T-helper 17 cell (primary cell): ENCODE data around the gene BCAR3. TPM values are rescaled to one million over a fixed set of nuclear protein-coding genes. Genes with fewer than 3 reads are reported as not detected.

ENCODE experiments used
- ATAC-seq: fragments of 150-1000 bp; cut with Tn5 transposase; 2 replicates; pipeline ENCODE4 v1.10.0; 2021; ENCODE audit warnings: mild to moderate bottlenecking, moderate library complexity
- DNase-seq, 3 donors: peaks; one replicate each; pipeline versions ENCODE4 v3.0.0 to v3.0.0-alpha.2; 2020 to 2021
- H3K9me3 ChIP-seq: one replicate; pipeline ENCODE4 v1.7.0; 2013; ENCODE audit warnings: low read length, mild to moderate bottlenecking; ENCODE audit not compliant: control insufficient read depth, poor library complexity, severe bottlenecking
- H3K27ac Mint-ChIP-seq: one replicate; pipeline ENCODE4 v1.8.0; 2022; ENCODE audit warnings: mild to moderate bottlenecking, moderate library complexity, mixed read lengths
- H3K27me3 Mint-ChIP-seq: one replicate; pipeline ENCODE4 v1.8.0; 2022; ENCODE audit warnings: mixed read lengths
- H3K36me3 Mint-ChIP-seq: one replicate; pipeline ENCODE4 v1.8.0; 2022; ENCODE audit warnings: low read depth, mixed read lengths
- H3K4me1 Mint-ChIP-seq: one replicate; pipeline ENCODE4 v1.8.0; 2022; ENCODE audit warnings: mild to moderate bottlenecking, mixed read lengths
- H3K4me3 Mint-ChIP-seq: one replicate; pipeline ENCODE4 v1.8.0; 2022; ENCODE audit warnings: mild to moderate bottlenecking, moderate library complexity, mixed read lengths
- total RNA-seq, 4 donors: library from RNA in 2 of 4; stranded (reverse) in 2 of 4; gene quantifications; one replicate each; pipeline ENCODE4 v1.2.3 and lab custom pipeline; 2022 to 2026

Gene BCAR3
- total RNA-seq (1 to 10 TPM in 1 of 2 donors, under 1 TPM in 1; 0.87 to 1.0 TPM), total RNA-seq (lab: John Stamatoyannopoulos, UW) (1.5 to 1.7 reads per million in 2 donors)

- H3K27ac Mint-ChIP-seq: no peak within 1 kb of the TSS
- no peak for DNase-seq
- peak within 1 kb of the TSS; percentile 91 for H3K4me3 Mint-ChIP-seq
- H3K4me1 Mint-ChIP-seq: peaks cover 9% of the 10 kb centered on the region
- peaks cover 8% of the 10 kb centered on the region for H3K36me3 Mint-ChIP-seq
- H3K27me3 Mint-ChIP-seq: peaks cover 59% of the 10 kb centered on the region
- H3K9me3 ChIP-seq: no peaks in the 10 kb centered on the region
- ATAC-seq: peak; percentile 56
Measured at GRCh38 chr1:93681101-93681988, at the start of gene BCAR3. TSS of gene BCAR3 (minus strand) at chr1:93681837. CDS start at chr1:93674930, 6,907 bp downstream.

DNA sequence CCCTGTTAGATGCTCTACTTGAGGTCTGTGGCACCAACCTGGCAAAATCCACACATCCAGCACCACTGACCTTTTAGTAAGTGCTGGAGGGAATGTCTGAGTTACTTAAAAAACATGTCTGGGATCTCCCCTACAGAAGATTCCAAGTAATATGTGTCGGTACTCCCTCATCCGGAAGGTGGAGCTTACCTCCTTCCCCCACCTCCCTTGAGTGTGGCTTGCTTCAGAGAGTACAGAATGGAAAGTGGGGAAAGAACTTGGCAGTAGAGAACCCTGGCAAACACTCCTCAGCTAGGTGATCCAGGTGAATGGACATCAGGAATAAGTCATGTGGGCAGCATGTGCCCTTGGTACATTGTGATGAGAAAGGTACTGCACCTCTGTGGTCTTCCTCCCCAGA lies 49.0 kb upstream of the BCAR3 start:
- no peak overlapping the region for H3K4me3 Mint-ChIP-seq
- DNase-seq: no peak
- no peak overlapping the region for H3K27ac Mint-ChIP-seq
- H3K9me3 ChIP-seq: no peaks in the 10 kb centered on the region
- no peak for ATAC-seq
- peaks cover 5% of the 10 kb centered on the region for H3K4me1 Mint-ChIP-seq
- peaks cover 4% of the 10 kb centered on the region for H3K36me3 Mint-ChIP-seq
- H3K27me3 Mint-ChIP-seq: peaks cover 8% of the 10 kb centered on the region

DNA sequence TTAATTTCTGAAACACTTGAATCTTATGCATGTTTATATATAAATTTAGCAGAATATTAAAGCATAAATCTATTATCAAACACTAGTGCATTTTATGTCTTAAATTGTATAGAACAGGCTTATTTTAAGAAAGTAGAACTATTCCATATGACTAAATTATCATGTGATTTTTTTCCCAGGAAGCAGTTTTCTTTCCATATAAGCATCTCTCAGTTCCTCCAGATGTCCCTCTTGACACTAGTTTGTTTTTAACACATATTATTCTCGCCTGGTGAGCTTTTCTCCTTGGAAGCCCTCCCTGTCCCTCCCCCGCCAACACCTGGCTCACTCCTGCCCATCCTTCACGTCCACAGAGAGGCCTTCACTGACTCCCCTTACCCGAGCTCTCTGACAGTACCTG lies 48.3 kb upstream of the BCAR3 start:
- H3K4me1 Mint-ChIP-seq: peaks cover 5% of the 10 kb centered on the region
- ATAC-seq (no peak), DNase-seq (no peak)
- H3K36me3 Mint-ChIP-seq: peaks cover 4% of the 10 kb centered on the region
- H3K27ac Mint-ChIP-seq: no peak overlapping the region
- H3K4me3 Mint-ChIP-seq: no peak overlapping the region
- H3K9me3 ChIP-seq: no peaks in the 10 kb centered on the region
- peaks cover 8% of the 10 kb centered on the region for H3K27me3 Mint-ChIP-seq

DNA sequence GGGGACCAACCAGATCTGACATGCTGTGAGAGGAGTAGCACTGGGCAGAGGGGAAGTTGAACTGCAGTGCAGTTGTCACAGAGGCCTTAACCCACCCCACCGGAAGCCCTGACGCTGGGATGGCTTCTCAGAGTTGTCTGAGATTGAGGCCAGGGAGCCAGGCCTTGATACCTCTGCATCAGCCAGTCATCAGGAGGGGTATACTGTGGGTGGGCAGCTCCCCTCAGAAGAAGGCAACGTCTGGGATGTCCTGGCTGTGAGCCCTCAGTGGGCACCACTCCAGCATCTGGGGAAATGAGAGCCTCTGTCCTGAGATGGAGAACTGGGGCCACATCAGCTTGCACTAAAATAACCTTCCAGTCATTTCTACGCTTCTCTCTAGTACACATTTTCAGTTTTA lies 47.9 kb upstream of the BCAR3 start:
- H3K27me3 Mint-ChIP-seq: peaks cover 8% of the 10 kb centered on the region
- peaks cover 5% of the 10 kb centered on the region for H3K4me1 Mint-ChIP-seq
- no peaks in the 10 kb centered on the region for H3K9me3 ChIP-seq
- H3K27ac Mint-ChIP-seq: no peak overlapping the region
- H3K4me3 Mint-ChIP-seq: no peak overlapping the region
- DNase-seq (no peak), ATAC-seq (no peak)
- peaks cover 4% of the 10 kb centered on the region for H3K36me3 Mint-ChIP-seq

GRCh38 chr1:93728480-93729131 lies 47.0 kb upstream of the BCAR3 start:
- Mint-ChIP-seq H3K27me3 (peaks cover 8% of the 10 kb centered on the region), H3K4me3 (no peak overlapping the region), H3K27ac (no peak overlapping the region), H3K36me3 (peaks cover 4% of the 10 kb centered on the region), H3K4me1 (peaks cover 5% of the 10 kb centered on the region)
- no peaks in the 10 kb centered on the region for H3K9me3 ChIP-seq
- ATAC-seq (no peak), DNase-seq (no peak)

DNA sequence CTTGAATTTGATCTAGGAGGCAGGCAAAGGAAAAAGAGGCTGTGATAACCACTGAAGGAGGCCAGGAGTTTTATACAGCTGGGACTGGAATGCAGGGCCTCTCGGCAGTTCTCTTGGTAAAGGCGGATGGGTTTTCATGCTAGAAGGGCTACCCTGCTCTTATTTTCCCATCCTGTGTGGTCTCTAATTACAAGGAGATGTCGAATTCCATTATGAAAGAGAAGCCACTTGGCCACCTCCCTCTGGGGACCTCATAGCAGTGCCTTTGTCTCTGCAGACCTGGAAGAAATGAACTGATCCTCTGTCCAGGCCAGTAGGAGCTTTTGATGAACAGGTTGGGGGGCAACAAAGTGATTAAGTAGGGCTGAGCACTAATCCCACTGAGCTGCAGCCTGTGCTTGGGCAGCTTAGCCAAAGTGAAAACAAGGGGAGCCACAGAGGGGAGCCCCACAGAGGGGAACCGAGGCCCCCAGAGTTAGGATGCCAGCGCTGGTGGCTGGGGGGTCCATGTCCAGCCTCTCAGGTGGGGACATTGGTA lies 42.2 kb upstream of the BCAR3 start:
- DNase-seq (no peak), ATAC-seq (no peak)
- no peaks in the 10 kb centered on the region for H3K9me3 ChIP-seq
- H3K27ac Mint-ChIP-seq: no peak overlapping the region
- no peak overlapping the region for H3K4me3 Mint-ChIP-seq
- no peaks in the 10 kb centered on the region for H3K36me3 Mint-ChIP-seq
- H3K27me3 Mint-ChIP-seq: no peaks in the 10 kb centered on the region
- H3K4me1 Mint-ChIP-seq: no peaks in the 10 kb centered on the region

GRCh38 chr1:93723110-93723509 lies 41.5 kb upstream of the BCAR3 start:
- ATAC-seq (no peak), DNase-seq (no peak)

DNA sequence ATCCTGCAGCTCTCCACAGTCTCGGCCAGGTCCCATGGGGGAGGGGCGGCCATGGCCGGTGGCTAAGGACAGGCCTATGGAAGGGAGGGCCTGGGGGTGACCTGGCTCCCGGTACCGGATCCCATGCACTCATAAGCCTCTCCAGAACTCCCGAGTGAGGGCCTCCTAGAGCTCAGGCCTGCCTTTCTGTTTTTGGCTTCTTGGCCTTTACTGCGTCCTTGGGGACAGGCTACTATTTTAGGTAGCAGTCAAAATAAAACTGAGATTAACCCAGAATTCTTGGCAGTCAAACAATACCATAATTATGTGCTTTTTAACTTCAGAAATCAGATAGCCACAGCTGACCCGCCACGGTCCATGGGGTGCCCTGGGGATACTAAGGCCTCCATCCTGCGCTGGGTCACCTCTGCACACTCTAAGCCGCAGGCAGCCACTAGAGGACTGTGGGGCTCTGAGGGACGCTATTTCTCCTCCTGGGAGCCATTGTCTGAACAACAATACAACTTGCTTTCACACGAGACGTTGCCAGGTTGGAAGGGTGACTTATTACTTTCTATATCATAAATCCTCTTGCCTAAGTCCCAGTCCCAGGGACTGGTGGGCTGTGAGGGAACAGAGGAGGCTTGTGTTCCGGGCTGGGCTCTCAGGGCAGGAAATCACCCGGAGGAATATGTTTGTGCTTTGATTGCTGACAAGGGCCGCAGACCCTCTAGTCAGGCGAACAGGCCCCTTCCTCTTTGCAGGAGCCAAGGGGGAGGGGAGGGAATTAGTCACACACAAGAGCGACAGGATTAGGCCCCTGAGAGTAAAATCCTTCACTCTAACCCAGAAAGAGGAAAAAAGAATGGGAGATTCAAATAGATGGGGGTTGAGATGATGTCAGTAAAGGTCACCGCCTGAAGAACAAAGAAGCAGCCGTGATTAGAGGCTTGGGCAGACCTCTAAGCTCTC lies 40.7 kb upstream of the BCAR3 start:
- no peak for DNase-seq
- no peaks in the 10 kb centered on the region for H3K27me3 Mint-ChIP-seq

More at GRCh38 chr1:93723110-93723509, 41.5 kb upstream of the BCAR3 start:
- Mint-ChIP-seq H3K27ac (no peak overlapping the region), H3K27me3 (no peaks in the 10 kb centered on the region), H3K4me1 (no peaks in the 10 kb centered on the region), H3K4me3 (no peak overlapping the region), H3K36me3 (peaks cover under 1% of the 10 kb centered on the region)
- no peaks in the 10 kb centered on the region for H3K9me3 ChIP-seq

GRCh38 chr1:93720956-93721626 lies 39.5 kb upstream of the BCAR3 start:
- no peak overlapping the region for H3K4me3 Mint-ChIP-seq

More for the DNA sequence above, 40.7 kb upstream of the BCAR3 start:
- Mint-ChIP-seq H3K36me3 (peaks cover 2% of the 10 kb centered on the region), H3K4me3 (no peak overlapping the region), H3K4me1 (no peaks in the 10 kb centered on the region), H3K27ac (no peak overlapping the region)
- H3K9me3 ChIP-seq: no peaks in the 10 kb centered on the region
- no peak for ATAC-seq

GRCh38 chr1:93717640-93718039 lies 36.0 kb upstream of the BCAR3 start:
- peaks cover 4% of the 10 kb centered on the region for H3K36me3 Mint-ChIP-seq
- H3K4me3 Mint-ChIP-seq: no peak overlapping the region
- H3K9me3 ChIP-seq: no peaks in the 10 kb centered on the region
- ATAC-seq (no peak), DNase-seq (no peak)
- H3K4me1 Mint-ChIP-seq: peaks cover 14% of the 10 kb centered on the region
- no peaks in the 10 kb centered on the region for H3K27me3 Mint-ChIP-seq
- H3K27ac Mint-ChIP-seq: no peak overlapping the region

More at GRCh38 chr1:93720956-93721626, 39.5 kb upstream of the BCAR3 start:
- Mint-ChIP-seq H3K4me1 (no peaks in the 10 kb centered on the region), H3K36me3 (peaks cover 2% of the 10 kb centered on the region), H3K27ac (no peak overlapping the region), H3K27me3 (no peaks in the 10 kb centered on the region)
- ATAC-seq: no peak
- DNase-seq: no peak
- H3K9me3 ChIP-seq: no peaks in the 10 kb centered on the region

GRCh38 chr1:93716941-93717368 lies 35.3 kb upstream of the BCAR3 start:
- H3K4me3 Mint-ChIP-seq: no peak overlapping the region
- H3K27ac Mint-ChIP-seq: no peak overlapping the region
- DNase-seq (no peak), ATAC-seq (no peak)
- peaks cover 21% of the 10 kb centered on the region for H3K4me1 Mint-ChIP-seq
- H3K27me3 Mint-ChIP-seq: no peaks in the 10 kb centered on the region
- no peaks in the 10 kb centered on the region for H3K9me3 ChIP-seq
- peaks cover 4% of the 10 kb centered on the region for H3K36me3 Mint-ChIP-seq

DNA sequence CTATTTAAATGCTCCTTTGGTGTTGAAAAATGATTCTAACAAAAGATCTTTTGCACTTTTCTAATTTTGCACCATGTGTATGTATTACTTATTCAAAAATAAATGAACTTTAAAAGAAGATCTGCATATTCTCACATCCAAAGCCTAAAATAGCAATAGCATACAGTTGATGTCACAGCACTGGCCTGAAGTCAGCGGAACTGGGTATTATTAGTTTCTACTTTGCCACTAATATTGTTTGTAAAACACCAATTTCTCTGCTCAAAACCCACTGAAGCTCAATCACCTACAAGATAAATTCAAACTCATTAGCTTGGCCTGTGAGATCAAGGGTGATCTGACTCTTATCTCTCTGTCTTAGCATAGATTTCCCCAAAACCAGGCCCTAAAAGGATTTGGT lies 34.5 kb upstream of the BCAR3 start:
- no peak overlapping the region for H3K4me3 Mint-ChIP-seq
- no peak overlapping the region for H3K27ac Mint-ChIP-seq
- no peak for DNase-seq
- H3K27me3 Mint-ChIP-seq: no peaks in the 10 kb centered on the region
- H3K4me1 Mint-ChIP-seq: peaks cover 22% of the 10 kb centered on the region
- no peaks in the 10 kb centered on the region for H3K9me3 ChIP-seq
- ATAC-seq: no peak
- H3K36me3 Mint-ChIP-seq: peaks cover 4% of the 10 kb centered on the region
